GM23248 (cell line): ENCODE results near the gene SYMPK.

ENCODE experiments used
- EZH2 ChIP-seq: fragments of 200-600 bp; sonication (generic); IDR thresholded peaks from 2 replicates; pipeline ENCODE4 v1.6.1; 2018; ENCODE audit warnings: antibody characterized with exemption, mild to moderate bottlenecking; ENCODE audit not compliant: insufficient read depth, poor library complexity, severe bottlenecking
- EZH2phosphoT487 ChIP-seq: fragments of 200-600 bp; sonication (generic); IDR thresholded peaks from 2 replicates; pipeline ENCODE4 v1.6.1; 2018; ENCODE audit warnings: antibody characterized with exemption, moderate library complexity, mild to moderate bottlenecking, low read depth; ENCODE audit not compliant: insufficient read depth

- TF ChIP-seq EZH2 (no peak), EZH2phosphoT487 (no peak)
Measured at GRCh38 chr19:45895519-45895972, 32.6 kb upstream of the SYMPK start.
